IMR-90 (cell line): ENCODE data around the gene PSMD9. TPM values are rescaled to one million over a fixed set of nuclear protein-coding genes. Genes with fewer than 3 reads are reported as not detected.

Experiments
- ATAC-seq: fragments of 200-7000 bp; cut with Tn5 transposase; 2 replicates; pipeline ENCODE4 v1.9.1; 2020; ENCODE audit warnings: low read depth, mild to moderate bottlenecking, moderate library complexity
- BruUV-seq: library from RNA; stranded (reverse); fragments of 400-500 nt; replicated peaks from 2 replicates; lab custom pipeline; 2021; lab: Mats Ljungman, UMichigan
- CTCF ChIA-PET: fragments of 300-600 bp; formaldehyde crosslinking; extraction: SDS; loops from one replicate; lab custom pipeline; 2021; ENCODE audit warnings: antibody characterized with exemption; lab: Yijun Ruan, JAX
- POLR2A ChIA-PET: fragments of 300-600 bp; sonication (Branson Sonifier 250); formaldehyde crosslinking; loops from one replicate; lab custom pipeline; 2022; ENCODE audit warnings: antibody characterized with exemption; ENCODE audit not compliant: unreplicated experiment; lab: Charles Lee
- DNase-seq: peaks from one replicate; pipeline ENCODE4 v3.0.0; 2013
- H2AFZ ChIP-seq: replicated peaks from 2 replicates; pipeline ENCODE3; 2013; ENCODE audit warnings: low read length, mild to moderate bottlenecking; ENCODE audit not compliant: poor library complexity
- H2AK5ac ChIP-seq: 2 replicates; pipeline ENCODE4 v1.6.1; 2013; ENCODE audit warnings: low read depth, low read length, inconsistent platforms
- H2AK9ac ChIP-seq: replicated peaks from 2 replicates; pipeline ENCODE3; 2013; ENCODE audit warnings: mild to moderate bottlenecking, low read depth, low read length, moderate library complexity; ENCODE audit not compliant: poor library complexity
- H2BK120ac ChIP-seq: 2 replicates; pipeline ENCODE4 v1.6.1; 2013; ENCODE audit warnings: low read depth, low read length, inconsistent platforms
- H2BK15ac ChIP-seq: 3 replicates; pipeline ENCODE4 v1.6.1; 2013; ENCODE audit warnings: low read depth, low read length, inconsistent platforms
- H2BK20ac ChIP-seq: 2 replicates; pipeline ENCODE4 v1.6.1; 2013; ENCODE audit warnings: low read depth, mild to moderate bottlenecking, inconsistent platforms, low read length, moderate library complexity
- H2BK5ac ChIP-seq: 2 replicates; pipeline ENCODE4 v1.6.1; 2013; ENCODE audit warnings: mild to moderate bottlenecking, low read depth, low read length, inconsistent platforms; ENCODE audit not compliant: poor library complexity, severe bottlenecking
- H3K14ac ChIP-seq: replicated peaks from 2 replicates; pipeline ENCODE4 v1.6.1; 2013; ENCODE audit warnings: low read depth, low read length, inconsistent platforms
- H3K18ac ChIP-seq: 2 replicates; pipeline ENCODE4 v1.6.1; 2013; ENCODE audit warnings: low read depth, low read length, control low read depth
- H3K23ac ChIP-seq: 2 replicates; pipeline ENCODE4 v1.6.1; 2013; ENCODE audit warnings: low read depth, low read length, inconsistent platforms
- H3K27ac ChIP-seq: 2 replicates; pipeline ENCODE4 v1.5.1; 2013; ENCODE audit warnings: mild to moderate bottlenecking, control low read depth, low read length; ENCODE audit not compliant: insufficient read depth
- H3K27me3 ChIP-seq: 2 replicates; pipeline ENCODE4 v1.6.1; 2013; ENCODE audit warnings: low read length; ENCODE audit not compliant: control insufficient read depth, insufficient read depth
- H3K36me3 ChIP-seq: 2 replicates; pipeline ENCODE4 v1.6.1; 2013; ENCODE audit warnings: low read length, mixed read lengths; ENCODE audit not compliant: control insufficient read depth, insufficient read depth
- H3K4ac ChIP-seq: 2 replicates; pipeline ENCODE4 v1.6.1; 2013; ENCODE audit warnings: low read depth, low read length, inconsistent platforms
- H3K4me1 ChIP-seq: 2 replicates; pipeline ENCODE4 v1.6.1; 2013; ENCODE audit warnings: low read length, mixed read lengths; ENCODE audit not compliant: control insufficient read depth, insufficient read depth
- H3K4me2 ChIP-seq: 2 replicates; pipeline ENCODE4 v1.6.1; 2013; ENCODE audit warnings: low read depth, mild to moderate bottlenecking, control low read depth, low read length, moderate library complexity
- H3K4me3 ChIP-seq: 2 replicates; pipeline ENCODE4 v1.5.1; 2013; ENCODE audit warnings: low read depth, mild to moderate bottlenecking, control low read depth, low read length, moderate library complexity; ENCODE audit not compliant: insufficient read depth
- H3K56ac ChIP-seq: 2 replicates; pipeline ENCODE4 v1.6.1; 2013; ENCODE audit warnings: low read length, inconsistent platforms; ENCODE audit not compliant: insufficient read depth; ENCODE audit errors: extremely low read depth
- H3K79me1 ChIP-seq, 2 experiments: 2 replicates each; pipeline ENCODE4 v1.6.1; 2013; ENCODE audit warnings: low read length in 2 of 2, inconsistent platforms in 1 of 2, low read depth in 1 of 2
- H3K9ac ChIP-seq: 2 replicates; pipeline ENCODE4 v1.6.1; 2013; ENCODE audit warnings: low read depth, low read length, control low read depth
- H3K9me1 ChIP-seq: 2 replicates; pipeline ENCODE4 v1.6.1; 2013; ENCODE audit warnings: low read length, inconsistent platforms; ENCODE audit not compliant: insufficient read depth
- H3K9me3 ChIP-seq: 2 replicates; pipeline ENCODE4 v1.6.1; 2013; ENCODE audit warnings: low read length; ENCODE audit not compliant: control insufficient read depth, insufficient read depth
- H4K20me1 ChIP-seq: 2 replicates; pipeline ENCODE4 v1.6.1; 2013; ENCODE audit warnings: low read length, inconsistent platforms; ENCODE audit not compliant: insufficient read depth
- H4K5ac ChIP-seq: 2 replicates; pipeline ENCODE4 v1.6.1; 2013; ENCODE audit warnings: mild to moderate bottlenecking, low read depth, low read length, control low read depth
- H4K8ac ChIP-seq, 2 experiments: 2 replicates each; pipeline ENCODE4 v1.6.1; 2013; ENCODE audit warnings: low read depth in 2 of 2, low read length in 2 of 2, control low read depth in 1 of 2, inconsistent platforms in 1 of 2
- H4K91ac ChIP-seq: 2 replicates; pipeline ENCODE4 v1.6.1; 2013; ENCODE audit warnings: low read depth, low read length, inconsistent platforms; ENCODE audit not compliant: insufficient read depth
- BHLHE40 ChIP-seq: fragments of 150-350 bp; IDR thresholded peaks from 2 replicates; pipeline ENCODE4 v1.6.1; 2016; ENCODE audit warnings: mild to moderate bottlenecking, low read depth, low read length
- CEBPB ChIP-seq: IDR thresholded peaks from 2 replicates; pipeline ENCODE4 v1.6.1; 2012; ENCODE audit warnings: low read depth, low read length, improper control_type of control experiment
- CHD1 ChIP-seq: IDR thresholded peaks from 2 replicates; pipeline ENCODE4 v1.6.1; 2012; ENCODE audit warnings: low read depth, low read length, improper control_type of control experiment
- FOS ChIP-seq: fragments of 150-350 bp; IDR thresholded peaks from 2 replicates; pipeline ENCODE4 v1.6.1; 2016; ENCODE audit warnings: low read depth, low read length
- MAFK ChIP-seq: IDR thresholded peaks from 2 replicates; pipeline ENCODE4 v1.6.1; 2012; ENCODE audit warnings: low read depth, low read length, improper control_type of control experiment
- MAZ ChIP-seq: IDR thresholded peaks from 2 replicates; pipeline ENCODE4 v1.6.1; 2012; ENCODE audit warnings: low read depth, mild to moderate bottlenecking, low read length, improper control_type of control experiment, moderate library complexity, borderline replicate concordance
- MXI1 ChIP-seq: IDR thresholded peaks from 2 replicates; pipeline ENCODE4 v1.6.1; 2012; ENCODE audit warnings: low read depth, mild to moderate bottlenecking, low read length, moderate library complexity, borderline replicate concordance
- NFE2L2 ChIP-seq: fragments of 150-350 bp; IDR thresholded peaks from 2 replicates; pipeline ENCODE4 v1.6.1; 2016; ENCODE audit warnings: low read depth, mild to moderate bottlenecking, low read length
- POLR2A ChIP-seq: IDR thresholded peaks from 2 replicates; pipeline ENCODE4 v1.6.1; 2012; ENCODE audit warnings: mild to moderate bottlenecking, low read depth, low read length
- RCOR1 ChIP-seq: IDR thresholded peaks from 2 replicates; pipeline ENCODE4 v1.6.1; 2012; ENCODE audit warnings: mild to moderate bottlenecking, low read length, improper control_type of control experiment; ENCODE audit not compliant: insufficient replicate concordance
- SMC3 ChIP-seq: fragments of 150-350 bp; IDR thresholded peaks from 2 replicates; pipeline ENCODE4 v1.6.1; 2016; ENCODE audit warnings: low read depth, mild to moderate bottlenecking, antibody characterized with exemption, low read length, moderate library complexity
- WGBS, 2 experiments: methylation state at CpG; one replicate each; pipeline versions ENCODE4 v1.1.5 to v1.1.7; 2013; ENCODE audit warnings: missing lambda C conversion rate in 2 of 2; ENCODE audit not compliant: insufficient read length in 1 of 2; ENCODE audit errors: extremely low coverage in 2 of 2; 5-methylcytosine and 5-hydroxymethylcytosine counted together
- dilution Hi-C: fragments of 300-500 bp; cut with HindIII; formaldehyde crosslinking; loops from one replicate; pipeline ENCODE4 v1.14.3; 2018; ENCODE audit warnings: low sequenced_read_pairs; ENCODE audit not compliant: unreplicated experiment
- in situ Hi-C: fragments of 300-500 bp; cut with MboI; formaldehyde crosslinking; loops from 3 replicates; pipeline ENCODE4 v1.14.3; 2019; ENCODE audit warnings: low sequenced_read_pairs, inconsistent platforms, mixed read lengths
- intact Hi-C: fragments of 100-400 bp; cut with micrococcal nuclease; formaldehyde crosslinking; loops from 2 replicates; pipeline ENCODE4 v1.10.0; 2022
- polyA plus RNA-seq, 3 experiments: library from polyadenylated mRNA; depleted of rRNA; stranded (reverse); fragments of >200 nt; gene quantifications; 2 replicates each; pipeline ENCODE4 v1.2.3, GENCODE V29; 2012; ENCODE audit warnings: low replicate concordance in 1 of 3
- total RNA-seq: library from RNA; depleted of rRNA; stranded (reverse); fragments of >200 nt; gene quantifications from 2 replicates; pipeline ENCODE4 v1.2.3, GENCODE V29; 2012
- TF ChIP-seq, protein P1 (sequence below): conservative IDR thresholded peaks from 2 replicates; pipeline ENCODE4 v1.5.1; 2012; ENCODE audit warnings: mild to moderate bottlenecking, low read depth, low read length, improper control_type of control experiment
- TF ChIP-seq, protein P2 (sequence below): fragments of 150-350 bp; IDR thresholded peaks from 2 replicates; pipeline ENCODE4 v1.6.1; 2017; ENCODE audit warnings: mild to moderate bottlenecking, antibody characterized with exemption, low read length, low read depth

The PSMD9 gene
- total and polyA plus RNA-seq, 2 of the 4 experiments (the other 2 are of a cell fraction), result 135 to 142 TPM

DNA sequence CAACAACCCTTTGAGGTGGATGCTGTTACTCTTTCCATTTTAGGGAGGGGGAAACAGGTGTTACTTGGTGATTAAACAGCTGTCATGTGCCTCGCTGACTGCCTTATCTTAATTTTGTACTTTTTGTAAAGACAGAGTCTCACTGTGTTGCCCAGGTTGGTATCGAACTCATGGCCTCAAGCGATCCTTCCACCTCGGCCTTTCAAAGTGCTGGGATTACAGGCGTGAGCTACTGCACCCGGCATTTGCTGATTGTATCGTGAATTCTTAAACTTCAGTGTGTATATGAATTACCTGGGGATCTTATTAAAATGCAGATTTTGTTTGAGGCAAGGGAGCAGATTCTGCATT is 659 bp downstream of the PSMD9 start:
- Histone ChIP-seq H2BK15ac (0 out of 3 replicates have a peak overlapping the region, but pooled peaks have one; percentile 12), H3K9ac (peak overlapping the region; percentile 97), H4K20me1 (peaks cover 22% of the 10 kb centered on the region), H3K36me3 (0 out of 2 replicates have a peak, but pooled peaks cover 2% of the 10 kb centered on the region), H2BK120ac (peak overlapping the region; percentile 17; the same call in 1 of the 2 replicates), H3K4ac (peak overlapping the region; percentile 96), H3K14ac (peak overlapping the region; percentile 98), H2BK20ac (no peak overlapping the region), H3K27me3 (no peaks in the 10 kb centered on the region), H3K27ac (peak overlapping the region; percentile 96), H3K79me1 (peaks cover 12 to 37% of the 10 kb centered on the region in 2 experiments; a peak in 2 of 4 replicates), H3K23ac (peak overlapping the region; percentile 95), H2BK5ac (peak overlapping the region; percentile 83), H3K18ac (no peak overlapping the region), H2AK5ac (peak overlapping the region; percentile 87), H3K9me1 (peaks cover 9% of the 10 kb centered on the region; the same call in 1 of the 2 replicates), H4K91ac (peak overlapping the region; percentile 72), H3K4me2 (peak overlapping the region; percentile 94), H3K4me1 (peaks cover 14% of the 10 kb centered on the region), H3K56ac (peak overlapping the region; percentile 87), H4K8ac (peak overlapping the region; percentile 91; a peak in 2 of 4 replicates), H3K9me3 (no peaks in the 10 kb centered on the region), H2AK9ac (peak overlapping the region; percentile 98), H2AFZ (peak overlapping the region; percentile 98), H3K4me3 (peak overlapping the region; percentile 79), H4K5ac (peak overlapping the region; percentile 40; the same call in 1 of the 2 replicates)
- TF ChIP-seq MAZ, result no peak
- no peak for TF ChIP-seq POLR2A
- no peak for TF ChIP-seq RCOR1
- TF ChIP-seq SMC3, result no peak
- TF ChIP-seq FOS, result no peak
- TF ChIP-seq MAFK, result no peak
- TF ChIP-seq, protein P1, sequence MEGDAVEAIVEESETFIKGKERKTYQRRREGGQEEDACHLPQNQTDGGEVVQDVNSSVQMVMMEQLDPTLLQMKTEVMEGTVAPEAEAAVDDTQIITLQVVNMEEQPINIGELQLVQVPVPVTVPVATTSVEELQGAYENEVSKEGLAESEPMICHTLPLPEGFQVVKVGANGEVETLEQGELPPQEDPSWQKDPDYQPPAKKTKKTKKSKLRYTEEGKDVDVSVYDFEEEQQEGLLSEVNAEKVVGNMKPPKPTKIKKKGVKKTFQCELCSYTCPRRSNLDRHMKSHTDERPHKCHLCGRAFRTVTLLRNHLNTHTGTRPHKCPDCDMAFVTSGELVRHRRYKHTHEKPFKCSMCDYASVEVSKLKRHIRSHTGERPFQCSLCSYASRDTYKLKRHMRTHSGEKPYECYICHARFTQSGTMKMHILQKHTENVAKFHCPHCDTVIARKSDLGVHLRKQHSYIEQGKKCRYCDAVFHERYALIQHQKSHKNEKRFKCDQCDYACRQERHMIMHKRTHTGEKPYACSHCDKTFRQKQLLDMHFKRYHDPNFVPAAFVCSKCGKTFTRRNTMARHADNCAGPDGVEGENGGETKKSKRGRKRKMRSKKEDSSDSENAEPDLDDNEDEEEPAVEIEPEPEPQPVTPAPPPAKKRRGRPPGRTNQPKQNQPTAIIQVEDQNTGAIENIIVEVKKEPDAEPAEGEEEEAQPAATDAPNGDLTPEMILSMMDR, result no peak
- TF ChIP-seq BHLHE40, result no peak
- TF ChIP-seq NFE2L2, result no peak
- no peak for TF ChIP-seq CHD1
- TF ChIP-seq MXI1, result no peak
- no peak for TF ChIP-seq CEBPB
- TF ChIP-seq, protein P2, sequence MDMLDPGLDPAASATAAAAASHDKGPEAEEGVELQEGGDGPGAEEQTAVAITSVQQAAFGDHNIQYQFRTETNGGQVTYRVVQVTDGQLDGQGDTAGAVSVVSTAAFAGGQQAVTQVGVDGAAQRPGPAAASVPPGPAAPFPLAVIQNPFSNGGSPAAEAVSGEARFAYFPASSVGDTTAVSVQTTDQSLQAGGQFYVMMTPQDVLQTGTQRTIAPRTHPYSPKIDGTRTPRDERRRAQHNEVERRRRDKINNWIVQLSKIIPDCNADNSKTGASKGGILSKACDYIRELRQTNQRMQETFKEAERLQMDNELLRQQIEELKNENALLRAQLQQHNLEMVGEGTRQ, result no peak
- in situ Hi-C loops (loop anchor here (5.0 kb wide), 1 partner anchor 192 kb away; no protein-coding TSS in a partner anchor), dilution Hi-C loops (no loop called here), intact Hi-C loops (loop anchor here (2.0 to 5.0 kb wide), 2 partner anchors 50 to 192 kb away; no protein-coding TSS in a partner anchor)
- POLR2A ChIA-PET, result interaction anchor here (1.0 kb wide), 1 partner anchor 16 kb away, joined by 5 read pairs; no protein-coding TSS in a partner anchor
- ATAC-seq, result no peak
- no TSS peak for BruUV-seq
- CTCF ChIA-PET, result interaction anchor here (1.0 to 2.5 kb wide), 4 partner anchors 12 to 327 kb away, joined by 3 to 22 read pairs (median 5); partner anchors contain the start of gene RHOF
- no peak for DNase-seq
- 7% methylated on average over 3 of the region's 7 CpGs; no CpG with 5 or more reads in 1 of the 2 experiments for WGBS, 2 experiments
